Mesenchymal stem cell (in vitro differentiated cells and primary cell): Measurements from ENCODE around the gene CHMP1A.

Source experiments
- DNase-seq: peaks from one replicate; pipeline ENCODE4 v3.0.0-alpha.2; 2013
- H2AFZ ChIP-seq: one replicate; pipeline ENCODE4 v1.6.1; 2013; ENCODE audit warnings: low read depth, mild to moderate bottlenecking, control low read depth, inconsistent platforms, low read length, moderate library complexity
- H2AK5ac ChIP-seq: 2 replicates; pipeline ENCODE4 v1.6.1; 2013; ENCODE audit warnings: low read length, moderate library complexity, mild to moderate bottlenecking, inconsistent platforms; ENCODE audit not compliant: severe bottlenecking
- H2BK120ac ChIP-seq: one replicate; pipeline ENCODE4 v1.6.1; 2013; ENCODE audit warnings: low read depth, mild to moderate bottlenecking, inconsistent platforms, low read length, moderate library complexity
- H2BK12ac ChIP-seq, 2 experiments: one replicate each; pipeline ENCODE4 v1.6.1; 2013; ENCODE audit warnings: inconsistent platforms in 2 of 2, low read length in 2 of 2, mild to moderate bottlenecking in 2 of 2, moderate library complexity in 2 of 2, control low read depth in 1 of 2
- H2BK15ac ChIP-seq: one replicate; pipeline ENCODE4 v1.6.1; 2013; ENCODE audit warnings: mild to moderate bottlenecking, low read depth, inconsistent platforms; ENCODE audit not compliant: poor library complexity, severe bottlenecking
- H2BK5ac ChIP-seq: 2 replicates; pipeline ENCODE4 v1.6.1; 2013; ENCODE audit warnings: low read depth, mild to moderate bottlenecking, low read length, control low read depth, inconsistent platforms; ENCODE audit not compliant: poor library complexity, severe bottlenecking
- H3K14ac ChIP-seq, 2 experiments: one replicate each; pipeline ENCODE4 v1.6.1; 2013; ENCODE audit warnings: inconsistent platforms in 2 of 2, low read length in 2 of 2, control low read depth in 1 of 2, mild to moderate bottlenecking in 1 of 2, moderate library complexity in 1 of 2
- H3K18ac ChIP-seq, 2 experiments: one replicate each; pipeline ENCODE4 v1.6.1; 2013; ENCODE audit warnings: inconsistent platforms in 2 of 2, low read length in 2 of 2, control low read depth in 1 of 2, low read depth in 1 of 2, mild to moderate bottlenecking in 1 of 2
- H3K23ac ChIP-seq, 2 experiments: one replicate each; pipeline ENCODE4 v1.6.1; 2013; ENCODE audit warnings: inconsistent platforms in 2 of 2, low read length in 2 of 2, mild to moderate bottlenecking in 2 of 2, moderate library complexity in 2 of 2, control low read depth in 1 of 2
- H3K27ac ChIP-seq: 2 replicates; pipeline ENCODE4 v1.5.1; 2013; ENCODE audit warnings: mild to moderate bottlenecking, moderate library complexity, low read length, control low read depth, inconsistent platforms; ENCODE audit not compliant: poor library complexity, severe bottlenecking
- H3K27me3 ChIP-seq, 2 experiments: 2 replicates each; pipeline versions ENCODE4 v1.6.1 to v1.7.0; 2013; ENCODE audit warnings: low read length in 2 of 2, mild to moderate bottlenecking in 2 of 2, moderate library complexity in 2 of 2, control low read depth in 1 of 2, inconsistent platforms in 1 of 2; ENCODE audit not compliant: control insufficient read depth in 1 of 2, insufficient read depth in 1 of 2
- H3K36me3 ChIP-seq, 2 experiments: 2 replicates each; pipeline versions ENCODE4 v1.6.1 to v1.7.0; 2013; ENCODE audit warnings: low read length in 2 of 2, control low read depth in 1 of 2, inconsistent platforms in 1 of 2, low read depth in 1 of 2, mild to moderate bottlenecking in 1 of 2; ENCODE audit not compliant: insufficient read depth in 2 of 2, control insufficient read depth in 1 of 2
- H3K4ac ChIP-seq, 2 experiments: one replicate each; pipeline ENCODE4 v1.6.1; 2013; ENCODE audit warnings: inconsistent platforms in 2 of 2, low read length in 2 of 2, mild to moderate bottlenecking in 2 of 2, moderate library complexity in 2 of 2, control low read depth in 1 of 2, low read depth in 1 of 2
- H3K4me1 ChIP-seq: 2 replicates; pipeline ENCODE4 v1.6.1; 2013; ENCODE audit warnings: low read depth, low read length, control low read depth; ENCODE audit not compliant: control insufficient read depth, insufficient read depth
- H3K4me2 ChIP-seq: 2 replicates; pipeline ENCODE4 v1.6.1; 2013; ENCODE audit warnings: low read length, mild to moderate bottlenecking, inconsistent platforms; ENCODE audit not compliant: poor library complexity, severe bottlenecking
- H3K4me3 ChIP-seq, 2 experiments: 2 replicates each; pipeline versions ENCODE4 v1.5.1 to v1.7.0; 2013; ENCODE audit warnings: low read length in 2 of 2, mild to moderate bottlenecking in 2 of 2, control low read depth in 1 of 2, low read depth in 1 of 2; ENCODE audit not compliant: insufficient read depth in 1 of 2
- H3K79me1 ChIP-seq: replicated peaks from 2 replicates; pipeline ENCODE4 v1.6.1; 2013; ENCODE audit warnings: mild to moderate bottlenecking, control low read depth, low read length, inconsistent platforms; ENCODE audit not compliant: poor library complexity, severe bottlenecking
- H3K9ac ChIP-seq: 2 replicates; pipeline ENCODE4 v1.7.0; 2013; ENCODE audit warnings: mild to moderate bottlenecking, low read length, moderate library complexity
- H3K9me3 ChIP-seq: 2 replicates; pipeline ENCODE4 v1.7.0; 2013; ENCODE audit warnings: mild to moderate bottlenecking, low read length; ENCODE audit not compliant: control insufficient read depth
- H4K8ac ChIP-seq: one replicate; pipeline ENCODE4 v1.6.1; 2013; ENCODE audit warnings: inconsistent platforms, mild to moderate bottlenecking, low read length, moderate library complexity
- H4K91ac ChIP-seq: one replicate; pipeline ENCODE4 v1.6.1; 2013; ENCODE audit warnings: mild to moderate bottlenecking, low read length, inconsistent platforms
- WGBS: methylation state at CpG from one replicate; pipeline ENCODE4 v1.1.7; 2013; ENCODE audit warnings: mixed read lengths; 5-methylcytosine and 5-hydroxymethylcytosine counted together

Gene CHMP1A

GRCh38 chr16:89624777-89625761, 32.4 kb downstream of the CHMP1A start:
- no peak overlapping the region for H3K9ac ChIP-seq
- H3K79me1 ChIP-seq = no peaks in the 10 kb centered on the region
- H2BK12ac ChIP-seq = no peak overlapping the region
- H3K18ac ChIP-seq = no peak overlapping the region
- H2AFZ ChIP-seq = no peak overlapping the region
- H3K14ac ChIP-seq = no peak overlapping the region
- H2BK5ac ChIP-seq = no peak overlapping the region
- H4K8ac ChIP-seq = no peak overlapping the region
- H3K4me3 ChIP-seq = no peak overlapping the region
- H2BK15ac ChIP-seq = no peak overlapping the region
- H4K91ac ChIP-seq = no peak overlapping the region
- peaks cover 51 to 59% of the 10 kb centered on the region in 2 experiments for H3K27me3 ChIP-seq
- no peaks in the 10 kb centered on the region for H3K36me3 ChIP-seq
- H3K4ac ChIP-seq = no peak overlapping the region
- 42% methylated on average over 18 of the region's 21 CpGs for WGBS
- H3K4me1 ChIP-seq = peaks cover 22% of the 10 kb centered on the region
- no peak overlapping the region for H3K27ac ChIP-seq
- H3K23ac ChIP-seq = no peak overlapping the region
- H3K9me3 ChIP-seq = no peaks in the 10 kb centered on the region
- no peak for DNase-seq
- H2BK120ac ChIP-seq = no peak overlapping the region
- H3K4me2 ChIP-seq = no peak overlapping the region
- no peak overlapping the region for H2AK5ac ChIP-seq

- peak overlapping the region in 1 of 2 experiments; percentile 50 for H3K4me3 ChIP-seq
- H4K8ac ChIP-seq = no peak overlapping the region
- no peak overlapping the region for H2BK120ac ChIP-seq
- H3K14ac ChIP-seq = no peak overlapping the region
- H3K18ac ChIP-seq = no peak overlapping the region
- peaks cover 22% of the 10 kb centered on the region for H3K4me1 ChIP-seq
- H3K23ac ChIP-seq = no peak overlapping the region
- H3K4ac ChIP-seq = no peak overlapping the region
- 66% methylated on average over 28 of the region's 28 CpGs for WGBS
- H2BK5ac ChIP-seq = no peak overlapping the region
- H3K36me3 ChIP-seq = no peaks in the 10 kb centered on the region
- H2AFZ ChIP-seq = no peak overlapping the region
- no peak overlapping the region for H3K4me2 ChIP-seq
- DNase-seq = no peak
- H4K91ac ChIP-seq = no peak overlapping the region
- H3K27me3 ChIP-seq = peaks cover 53 to 62% of the 10 kb centered on the region in 2 experiments
- H3K9ac ChIP-seq = peak overlapping the region; percentile 10
- no peaks in the 10 kb centered on the region for H3K79me1 ChIP-seq
- no peak overlapping the region for H3K27ac ChIP-seq
- no peak overlapping the region for H2BK12ac ChIP-seq
- H2AK5ac ChIP-seq = peak overlapping the region; percentile 6
- no peak overlapping the region for H2BK15ac ChIP-seq
- no peaks in the 10 kb centered on the region for H3K9me3 ChIP-seq
Measured at GRCh38 chr16:89623511-89624261, 33.8 kb downstream of the CHMP1A start.

- no peak overlapping the region for H2BK120ac ChIP-seq
- no peak overlapping the region for H3K23ac ChIP-seq
- no peak overlapping the region for H3K18ac ChIP-seq
- no peak overlapping the region for H3K4me2 ChIP-seq
- DNase-seq = no peak
- WGBS = 90% methylated on average over 27 of the region's 32 CpGs
- H3K27ac ChIP-seq = no peak overlapping the region
- H3K9ac ChIP-seq = no peak overlapping the region
- H2AFZ ChIP-seq = no peak overlapping the region
- H2BK12ac ChIP-seq = no peak overlapping the region
- H3K4me1 ChIP-seq = peaks cover 27% of the 10 kb centered on the region
- no peak overlapping the region for H2AK5ac ChIP-seq
- no peak overlapping the region for H3K4me3 ChIP-seq
- no peaks in the 10 kb centered on the region for H3K36me3 ChIP-seq
- H3K79me1 ChIP-seq = no peaks in the 10 kb centered on the region
- no peaks in the 10 kb centered on the region for H3K9me3 ChIP-seq
- H2BK15ac ChIP-seq = no peak overlapping the region
- no peak overlapping the region for H3K4ac ChIP-seq
- no peak overlapping the region for H4K91ac ChIP-seq
- H2BK5ac ChIP-seq = no peak overlapping the region
- H3K14ac ChIP-seq = peak overlapping the region in 1 of 2 experiments; percentile 36
- no peak overlapping the region for H4K8ac ChIP-seq
- H3K27me3 ChIP-seq = peaks cover 53 to 71% of the 10 kb centered on the region in 2 experiments
Measured at GRCh38 chr16:89621698-89622409, 35.7 kb downstream of the CHMP1A start.
